ENCODE results near the gene FLT4. TPM values are rescaled to one million over a fixed set of nuclear protein-coding genes. Genes with fewer than 3 reads are reported as not detected.
"Not testable (repeated sequence)": the region's sequence is repeated elsewhere in the genome, so short reads cannot be mapped to it uniquely, and the experiment has no call there.

Gene FLT4
- total RNA-seq, 1 donor from 2014 or later = 3.4 TPM

DNA sequence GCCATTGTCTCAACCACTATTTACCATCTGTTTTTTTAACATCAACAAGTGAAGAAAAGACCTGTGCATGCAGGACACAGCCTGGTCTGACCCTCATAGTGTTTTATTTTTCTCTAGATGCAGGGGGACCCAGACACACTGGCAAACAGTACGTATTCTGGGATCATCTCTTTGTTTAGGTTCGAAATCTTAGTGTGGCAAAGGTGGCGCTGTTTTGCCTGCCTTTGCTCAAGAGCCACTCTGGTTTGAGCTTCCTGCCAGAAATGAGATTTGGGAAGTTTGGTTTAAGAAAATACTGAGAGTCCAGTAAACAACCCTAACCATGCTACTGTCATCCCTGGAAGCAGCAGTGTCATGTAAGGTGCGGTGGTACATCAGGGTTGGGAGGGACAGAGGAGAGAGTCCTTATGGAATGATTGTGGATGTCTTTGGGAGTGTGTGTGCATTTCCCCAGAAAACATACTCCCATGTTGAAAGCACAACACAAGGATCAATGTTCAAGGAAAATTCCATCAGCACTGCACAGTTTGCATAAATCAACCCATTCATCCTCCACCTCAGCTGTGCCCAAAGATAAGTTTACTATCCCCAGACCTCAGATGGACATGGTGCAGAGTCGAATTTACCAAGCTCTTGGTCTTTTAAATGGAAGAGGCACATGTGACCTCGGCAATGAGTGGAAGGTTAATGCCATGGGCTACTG, 34.0 kb upstream of the FLT4 start:
- TF ChIP-seq, protein P1, sequence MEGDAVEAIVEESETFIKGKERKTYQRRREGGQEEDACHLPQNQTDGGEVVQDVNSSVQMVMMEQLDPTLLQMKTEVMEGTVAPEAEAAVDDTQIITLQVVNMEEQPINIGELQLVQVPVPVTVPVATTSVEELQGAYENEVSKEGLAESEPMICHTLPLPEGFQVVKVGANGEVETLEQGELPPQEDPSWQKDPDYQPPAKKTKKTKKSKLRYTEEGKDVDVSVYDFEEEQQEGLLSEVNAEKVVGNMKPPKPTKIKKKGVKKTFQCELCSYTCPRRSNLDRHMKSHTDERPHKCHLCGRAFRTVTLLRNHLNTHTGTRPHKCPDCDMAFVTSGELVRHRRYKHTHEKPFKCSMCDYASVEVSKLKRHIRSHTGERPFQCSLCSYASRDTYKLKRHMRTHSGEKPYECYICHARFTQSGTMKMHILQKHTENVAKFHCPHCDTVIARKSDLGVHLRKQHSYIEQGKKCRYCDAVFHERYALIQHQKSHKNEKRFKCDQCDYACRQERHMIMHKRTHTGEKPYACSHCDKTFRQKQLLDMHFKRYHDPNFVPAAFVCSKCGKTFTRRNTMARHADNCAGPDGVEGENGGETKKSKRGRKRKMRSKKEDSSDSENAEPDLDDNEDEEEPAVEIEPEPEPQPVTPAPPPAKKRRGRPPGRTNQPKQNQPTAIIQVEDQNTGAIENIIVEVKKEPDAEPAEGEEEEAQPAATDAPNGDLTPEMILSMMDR (conservative IDR thresholded peaks at IDR 0.05) = no peak

GRCh38 chr5:180682560-180682959, 33.2 kb upstream of the FLT4 start:
- no peak overlapping the region for H3K27ac Mint-ChIP-seq
- H3K27me3 Mint-ChIP-seq = peaks cover 58% of the 10 kb centered on the region

More for the DNA sequence above, 34.0 kb upstream of the FLT4 start:
- Mint-ChIP-seq H3K4me3 (no peak overlapping the region), H3K36me3 (no peaks in the 10 kb centered on the region), H3K9me3 (peaks cover 4% of the 10 kb centered on the region), H3K4me1 (ENCODE audit: unreplicated experiment) (no peaks in the 10 kb centered on the region), H3K27me3 (peaks cover 56% of the 10 kb centered on the region), H3K27ac (no peak overlapping the region)
- no peak for DNase-seq (ENCODE audit: extremely low spot score, unreplicated experiment)

GRCh38 chr5:180682008-180682407, 32.6 kb upstream of the FLT4 start:
- not testable (repeated sequence) for H3K9me3 Mint-ChIP-seq; H3K4me3 Mint-ChIP-seq; DNase-seq (ENCODE audit: extremely low spot score, unreplicated experiment); H3K36me3 Mint-ChIP-seq; H3K27ac Mint-ChIP-seq; H3K4me1 Mint-ChIP-seq (ENCODE audit: unreplicated experiment)
- peaks cover 59% of the 10 kb centered on the region for H3K27me3 Mint-ChIP-seq

More at GRCh38 chr5:180682560-180682959, 33.2 kb upstream of the FLT4 start:
- H3K9me3 Mint-ChIP-seq = peaks cover 4% of the 10 kb centered on the region
- TF ChIP-seq, protein P1 (conservative IDR thresholded peaks at IDR 0.05) = no peak
- no peak for DNase-seq (ENCODE audit: extremely low spot score, unreplicated experiment)
- H3K4me1 Mint-ChIP-seq (ENCODE audit: unreplicated experiment) = no peaks in the 10 kb centered on the region
- no peak overlapping the region for H3K4me3 Mint-ChIP-seq
- no peaks in the 10 kb centered on the region for H3K36me3 Mint-ChIP-seq

DNA sequence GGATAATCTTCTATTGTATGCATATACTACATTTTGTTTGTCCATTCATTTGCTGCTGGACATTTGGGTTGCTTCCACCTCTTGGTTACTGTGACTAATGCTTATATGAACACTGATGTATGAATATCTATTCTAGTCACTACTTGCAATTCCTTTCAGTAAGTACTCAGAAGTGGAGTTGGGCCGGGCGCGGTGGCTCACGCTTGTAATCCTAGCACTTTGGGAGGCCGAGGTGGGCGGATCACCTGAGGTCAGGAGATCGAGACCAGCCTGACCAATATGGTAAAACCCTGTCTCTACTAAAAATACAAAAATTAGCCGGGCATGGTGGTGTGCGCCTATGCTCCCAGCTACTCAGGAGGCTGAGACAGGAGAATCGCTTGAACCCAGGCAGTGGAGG, 28.9 kb upstream of the FLT4 start:
- DNase-seq (ENCODE audit: extremely low spot score, unreplicated experiment); H3K27ac Mint-ChIP-seq; H3K4me3 Mint-ChIP-seq; H3K4me1 Mint-ChIP-seq (ENCODE audit: unreplicated experiment); H3K36me3 Mint-ChIP-seq; H3K9me3 Mint-ChIP-seq: not testable (repeated sequence)
- H3K27me3 Mint-ChIP-seq = peaks cover 54% of the 10 kb centered on the region

DNA sequence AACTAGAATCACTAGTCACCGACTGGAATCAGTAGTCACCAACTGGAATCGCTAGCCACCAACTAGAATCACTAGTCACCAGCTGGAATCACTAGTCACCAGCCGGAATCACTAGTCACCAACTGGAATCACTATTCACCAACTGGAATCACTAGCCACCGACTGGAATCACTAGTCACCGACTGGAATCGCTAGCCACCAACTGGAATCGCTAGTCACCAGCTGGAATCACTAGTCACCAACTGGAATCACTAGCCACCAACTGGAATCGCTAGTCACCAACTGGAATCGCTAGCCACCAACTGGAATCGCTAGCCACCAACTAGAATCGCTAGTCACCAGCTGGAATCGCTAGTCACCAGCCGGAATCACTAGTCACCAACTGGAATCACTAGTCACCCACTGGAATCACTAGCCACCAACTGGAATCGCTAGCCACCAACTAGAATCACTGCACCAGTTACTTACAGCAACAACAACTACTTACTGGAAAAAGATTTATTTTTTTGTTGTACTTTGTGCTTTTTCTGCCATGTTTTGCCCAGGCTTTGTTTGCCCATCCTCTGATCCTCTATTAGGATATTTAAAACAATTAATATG, 25.7 kb upstream of the FLT4 start:
- DNase-seq (ENCODE audit: extremely low spot score, unreplicated experiment) = no peak

DNA sequence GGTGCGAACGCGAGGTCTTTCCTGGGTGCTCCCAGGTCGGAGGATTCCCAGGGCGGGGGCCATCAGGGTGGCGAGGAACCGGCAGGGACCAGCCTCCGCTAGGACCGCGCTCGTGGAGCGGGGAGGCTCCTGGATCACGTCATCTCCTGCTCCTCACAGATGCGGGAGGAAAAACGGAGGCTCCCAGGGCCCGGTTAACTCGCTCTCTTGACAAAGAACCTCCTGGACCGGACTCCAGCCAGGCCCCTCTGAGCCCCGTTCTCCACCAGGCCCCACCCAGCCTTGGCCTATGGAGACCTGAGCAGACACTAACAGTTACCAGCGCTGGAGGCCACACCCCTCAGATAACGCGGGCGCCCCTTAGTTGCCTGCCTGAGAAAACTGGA, 24.7 kb upstream of the FLT4 start:
- H3K27ac Mint-ChIP-seq; H3K36me3 Mint-ChIP-seq; H3K9me3 Mint-ChIP-seq; H3K4me1 Mint-ChIP-seq (ENCODE audit: unreplicated experiment); DNase-seq (ENCODE audit: extremely low spot score, unreplicated experiment): not testable (repeated sequence)
- H3K27me3 Mint-ChIP-seq = peaks cover 73% of the 10 kb centered on the region
- peak overlapping the region; percentile 22 for H3K4me3 Mint-ChIP-seq

More for the DNA sequence above, 25.7 kb upstream of the FLT4 start:
- peaks cover 3% of the 10 kb centered on the region for H3K4me1 Mint-ChIP-seq (ENCODE audit: unreplicated experiment)
- H3K27ac Mint-ChIP-seq = no peak overlapping the region
- peaks cover 69% of the 10 kb centered on the region for H3K27me3 Mint-ChIP-seq
- TF ChIP-seq, protein P1 (conservative IDR thresholded peaks at IDR 0.05) = no peak
- H3K36me3 Mint-ChIP-seq = no peaks in the 10 kb centered on the region
- peaks cover 4% of the 10 kb centered on the region for H3K9me3 Mint-ChIP-seq
- peak overlapping the region; percentile 20 for H3K4me3 Mint-ChIP-seq

DNA sequence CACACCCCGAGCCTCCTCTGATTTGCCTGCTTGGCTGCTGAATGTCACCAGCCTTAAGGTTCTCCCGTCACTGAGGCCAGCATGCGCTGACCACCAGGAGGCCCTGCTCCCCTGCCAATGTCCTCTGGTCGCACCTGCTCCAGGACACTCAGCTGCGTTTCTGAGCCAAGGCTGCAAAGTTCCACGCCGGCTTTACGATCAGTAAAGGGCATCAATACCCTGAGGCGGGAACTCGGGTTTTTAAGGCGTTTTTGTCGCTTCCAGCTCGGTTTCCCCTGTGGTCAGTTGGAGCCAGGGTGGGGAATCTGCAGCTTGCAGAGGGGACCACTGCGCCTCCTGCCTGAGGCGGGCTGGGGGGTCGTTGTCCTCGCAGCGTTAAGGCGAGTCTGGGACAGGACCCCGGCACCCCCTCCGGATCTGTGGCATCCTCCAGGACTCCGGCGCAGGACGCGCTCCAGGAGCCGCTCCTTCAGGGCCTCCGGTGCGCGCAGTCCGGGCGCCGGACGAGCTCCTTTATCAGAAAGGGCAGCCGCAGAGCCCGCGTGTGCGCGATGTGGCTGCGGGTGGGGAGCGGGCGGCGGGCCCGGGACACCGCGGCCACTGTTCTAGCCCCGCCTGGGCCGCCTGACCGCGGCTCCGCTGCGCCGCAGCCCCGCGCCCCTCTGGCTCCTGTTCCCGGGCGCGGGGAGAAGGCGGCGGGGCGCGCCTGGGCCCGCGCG, 24.1 kb upstream of the FLT4 start:
- no peaks in the 10 kb centered on the region for H3K36me3 Mint-ChIP-seq
- DNase-seq (ENCODE audit: extremely low spot score, unreplicated experiment) = no peak
- no peaks in the 10 kb centered on the region for H3K9me3 Mint-ChIP-seq
- TF ChIP-seq, protein P1 (conservative IDR thresholded peaks at IDR 0.05) = no peak
- H3K27ac Mint-ChIP-seq = no peak overlapping the region
- peaks cover 3% of the 10 kb centered on the region for H3K4me1 Mint-ChIP-seq (ENCODE audit: unreplicated experiment)
- no peak overlapping the region for H3K4me3 Mint-ChIP-seq
- H3K27me3 Mint-ChIP-seq = peaks cover 76% of the 10 kb centered on the region

DNA sequence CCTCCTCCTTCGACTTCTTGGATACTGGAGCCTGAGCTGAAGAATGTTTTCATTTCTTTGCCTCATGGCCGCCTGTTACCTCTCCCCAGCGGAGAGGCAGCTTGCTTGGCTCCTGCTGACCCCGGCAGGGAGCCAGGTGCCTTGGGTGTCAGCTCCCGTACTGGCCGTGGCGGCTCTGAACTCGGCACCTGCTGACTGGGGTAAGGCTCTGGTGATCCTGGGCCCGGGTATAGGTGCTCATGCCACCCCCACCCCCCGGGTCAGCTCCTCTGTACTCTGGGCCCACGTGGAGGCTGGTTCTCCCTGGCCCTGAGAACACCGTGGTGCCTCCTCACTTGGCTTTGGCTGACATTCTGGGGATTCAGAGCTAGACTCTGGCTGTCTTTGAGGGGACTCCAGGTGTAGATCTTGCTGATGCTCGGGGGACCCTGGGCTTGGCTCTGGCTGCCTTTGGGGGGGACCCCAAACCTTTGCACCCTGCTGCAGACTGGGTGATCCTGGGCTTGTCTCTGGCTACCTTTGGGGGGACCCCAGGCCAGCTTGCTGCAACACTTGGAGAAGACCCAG, 22.6 kb upstream of the FLT4 start:
- not testable (repeated sequence) for DNase-seq (ENCODE audit: extremely low spot score, unreplicated experiment); H3K27ac Mint-ChIP-seq; H3K36me3 Mint-ChIP-seq; H3K4me3 Mint-ChIP-seq; H3K9me3 Mint-ChIP-seq; H3K4me1 Mint-ChIP-seq (ENCODE audit: unreplicated experiment)
- H3K27me3 Mint-ChIP-seq = peaks cover 74% of the 10 kb centered on the region
